Measurements from ENCODE around the gene RETREG1. TPM values are rescaled to one million over a fixed set of nuclear protein-coding genes. Genes with fewer than 3 reads are reported as not detected.
"Not testable (repeated sequence)": the region's sequence is repeated elsewhere in the genome, so short reads cannot be mapped to it uniquely, and the experiment has no call there.

RETREG1 gene
- total RNA-seq, 4 donors from 2014 or later: 0.51 to 12.5 (median 4.5) TPM

- no peak overlapping the region for H3K4me3 ChIP-seq
- intact Hi-C loops (cut with DNase I; ENCODE audit: low total_unique reads): no loop called here
- H3K27ac ChIP-seq: no peak overlapping the region
- no peaks in the 10 kb centered on the region for H3K36me3 ChIP-seq
- no peak for DNase-seq
- H3K27me3 ChIP-seq: no peaks in the 10 kb centered on the region
- TF ChIP-seq CTCF (IDR thresholded peaks at IDR 0.05) (no peak), POLR2A (IDR thresholded peaks at IDR 0.05) (no peak)
- H3K9me3 ChIP-seq: no peaks in the 10 kb centered on the region
- H3K4me1 ChIP-seq: no peaks in the 10 kb centered on the region
Observed at GRCh38 chr5:16482891-16483290, 133.9 kb downstream of the RETREG1 start.

GRCh38 chr5:16480821-16481538 lies 135.8 kb downstream of the RETREG1 start:
- no peaks in the 10 kb centered on the region for H3K9me3 ChIP-seq
- no peaks in the 10 kb centered on the region for H3K36me3 ChIP-seq
- no peaks in the 10 kb centered on the region for H3K27me3 ChIP-seq
- H3K27ac ChIP-seq: no peak overlapping the region
- intact Hi-C loops (cut with DNase I; ENCODE audit: low total_unique reads): no loop called here
- TF ChIP-seq POLR2A (IDR thresholded peaks at IDR 0.05) (no peak), CTCF (IDR thresholded peaks at IDR 0.05) (no peak)
- no peaks in the 10 kb centered on the region for H3K4me1 ChIP-seq
- DNase-seq: no peak
- H3K4me3 ChIP-seq: no peak overlapping the region

GRCh38 chr5:16480144-16480543 lies 136.7 kb downstream of the RETREG1 start:
- Histone ChIP-seq H3K4me3 (no peak overlapping the region), H3K27me3 (no peaks in the 10 kb centered on the region), H3K27ac (no peak overlapping the region), H3K4me1 (no peaks in the 10 kb centered on the region), H3K9me3 (no peaks in the 10 kb centered on the region), H3K36me3 (no peaks in the 10 kb centered on the region)
- TF ChIP-seq CTCF (IDR thresholded peaks at IDR 0.05) (no peak), POLR2A (IDR thresholded peaks at IDR 0.05) (no peak)
- intact Hi-C loops (cut with DNase I; ENCODE audit: low total_unique reads): no loop called here
- DNase-seq: no peak

- no peak for TF ChIP-seq CTCF (IDR thresholded peaks at IDR 0.05)
- TF ChIP-seq POLR2A (IDR thresholded peaks at IDR 0.05): no peak
- no peaks in the 10 kb centered on the region for H3K9me3 ChIP-seq
- no peaks in the 10 kb centered on the region for H3K27me3 ChIP-seq
- no peaks in the 10 kb centered on the region for H3K36me3 ChIP-seq
- no peak overlapping the region for H3K4me3 ChIP-seq
- no peaks in the 10 kb centered on the region for H3K4me1 ChIP-seq
- intact Hi-C loops (cut with DNase I; ENCODE audit: low total_unique reads): no loop called here
- no peak overlapping the region for H3K27ac ChIP-seq
- DNase-seq: no peak
Observed at GRCh38 chr5:16477541-16477940, 139.3 kb downstream of the RETREG1 start.

- intact Hi-C loops (cut with DNase I; ENCODE audit: low total_unique reads); H3K9me3 ChIP-seq: not testable (repeated sequence)
Observed at GRCh38 chr5:16476417-16476816, 140.4 kb downstream of the RETREG1 start.

DNA sequence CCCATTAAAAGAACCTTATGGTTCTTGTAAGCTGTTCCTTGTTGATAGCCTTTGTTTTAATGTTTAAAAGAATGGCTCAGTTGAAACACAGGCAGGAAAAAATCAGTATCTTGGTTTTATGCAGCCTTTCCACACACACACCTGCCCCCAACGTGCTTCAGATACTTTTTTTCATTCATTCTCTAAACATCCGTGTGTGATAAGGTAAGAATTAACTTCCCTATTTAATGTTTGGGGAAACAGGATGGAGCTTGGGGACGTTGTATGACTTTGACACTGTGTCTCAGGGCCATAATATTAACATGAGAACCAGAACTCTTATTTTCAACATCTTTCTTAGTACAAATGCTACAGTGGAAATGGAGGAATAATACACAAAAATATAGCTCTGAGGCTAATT lies 145.4 kb downstream of the RETREG1 start:
- Histone ChIP-seq H3K36me3 (no peaks in the 10 kb centered on the region), H3K4me3 (no peak overlapping the region), H3K9me3 (no peaks in the 10 kb centered on the region), H3K4me1 (no peaks in the 10 kb centered on the region), H3K27ac (no peak overlapping the region), H3K27me3 (no peaks in the 10 kb centered on the region)
- intact Hi-C loops (cut with DNase I; ENCODE audit: low total_unique reads): no loop called here
- TF ChIP-seq CTCF (IDR thresholded peaks at IDR 0.05) (no peak), POLR2A (IDR thresholded peaks at IDR 0.05) (no peak)
- no peak for DNase-seq

More at GRCh38 chr5:16476417-16476816, 140.4 kb downstream of the RETREG1 start:
- H3K4me1 ChIP-seq, DNase-seq, H3K27ac ChIP-seq, H3K36me3 ChIP-seq, H3K27me3 ChIP-seq, H3K4me3 ChIP-seq: not testable (repeated sequence)
